Astrocyte of the spinal cord (primary cell): Measurements from ENCODE around the gene ZNF574.
"Not testable (repeated sequence)": the region's sequence is repeated elsewhere in the genome, so short reads cannot be mapped to it uniquely, and the experiment has no call there.

ENCODE experiments used
- DNase-seq: peaks from one replicate; pipeline ENCODE4 v3.0.0; 2011; ENCODE audit warnings: low read depth, low spot score
- H3K4me3 ChIP-seq: 2 replicates; pipeline ENCODE4 v1.5.1; 2011; ENCODE audit warnings: low read depth, mild to moderate bottlenecking, low read length, moderate library complexity
- in situ Hi-C: cut with HindIII; loops from 2 replicates; pipeline ENCODE4 v1.10.0; 2017; ENCODE audit warnings: low sequenced_read_pairs
- TF ChIP-seq, protein P1 (sequence below): IDR thresholded peaks from 2 replicates; pipeline ENCODE4 v1.5.1; 2012; ENCODE audit warnings: low read depth, mild to moderate bottlenecking, low read length, inconsistent platforms

The ZNF574 gene

DNA sequence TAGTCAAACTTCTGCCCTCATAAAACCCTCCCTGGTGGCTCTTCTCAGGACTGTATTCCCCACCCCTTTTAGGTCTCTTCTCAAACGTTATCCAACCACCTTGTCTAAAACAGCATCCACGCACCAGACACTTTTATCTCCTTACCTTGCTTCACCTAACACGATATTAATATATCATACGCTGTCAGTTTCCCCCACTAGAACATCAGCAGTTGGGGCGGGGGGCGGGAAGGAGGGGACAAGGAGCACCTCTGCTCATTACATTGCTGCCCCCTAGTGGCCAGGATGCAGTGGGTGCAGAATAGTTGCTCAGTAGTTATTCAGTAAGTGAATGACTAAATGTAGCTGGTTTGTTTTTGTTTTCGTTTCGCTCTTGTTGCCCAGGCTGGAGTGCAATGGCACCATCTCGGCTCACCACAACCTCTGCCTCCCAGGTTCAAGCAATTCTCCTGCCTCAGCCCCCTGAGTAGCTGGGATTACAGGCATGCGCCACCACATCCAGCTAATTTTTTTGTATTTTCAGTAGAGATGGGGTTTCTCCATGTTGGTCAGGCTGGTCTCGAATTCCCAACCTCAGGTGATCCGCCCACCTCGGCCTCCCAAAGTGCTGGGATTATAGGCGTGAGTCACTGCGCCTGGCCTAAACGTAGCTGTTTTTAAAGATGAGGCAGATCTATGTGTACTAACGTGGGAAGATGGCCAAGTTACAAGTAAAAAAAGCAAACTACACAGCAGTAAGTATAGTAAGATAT, 41.1 kb upstream of the ZNF574 start:
- in situ Hi-C loops, H3K4me3 ChIP-seq: not testable (repeated sequence)
- TF ChIP-seq, protein P1, sequence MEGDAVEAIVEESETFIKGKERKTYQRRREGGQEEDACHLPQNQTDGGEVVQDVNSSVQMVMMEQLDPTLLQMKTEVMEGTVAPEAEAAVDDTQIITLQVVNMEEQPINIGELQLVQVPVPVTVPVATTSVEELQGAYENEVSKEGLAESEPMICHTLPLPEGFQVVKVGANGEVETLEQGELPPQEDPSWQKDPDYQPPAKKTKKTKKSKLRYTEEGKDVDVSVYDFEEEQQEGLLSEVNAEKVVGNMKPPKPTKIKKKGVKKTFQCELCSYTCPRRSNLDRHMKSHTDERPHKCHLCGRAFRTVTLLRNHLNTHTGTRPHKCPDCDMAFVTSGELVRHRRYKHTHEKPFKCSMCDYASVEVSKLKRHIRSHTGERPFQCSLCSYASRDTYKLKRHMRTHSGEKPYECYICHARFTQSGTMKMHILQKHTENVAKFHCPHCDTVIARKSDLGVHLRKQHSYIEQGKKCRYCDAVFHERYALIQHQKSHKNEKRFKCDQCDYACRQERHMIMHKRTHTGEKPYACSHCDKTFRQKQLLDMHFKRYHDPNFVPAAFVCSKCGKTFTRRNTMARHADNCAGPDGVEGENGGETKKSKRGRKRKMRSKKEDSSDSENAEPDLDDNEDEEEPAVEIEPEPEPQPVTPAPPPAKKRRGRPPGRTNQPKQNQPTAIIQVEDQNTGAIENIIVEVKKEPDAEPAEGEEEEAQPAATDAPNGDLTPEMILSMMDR, result peak; percentile 91
- peak; percentile 60 for DNase-seq

DNA sequence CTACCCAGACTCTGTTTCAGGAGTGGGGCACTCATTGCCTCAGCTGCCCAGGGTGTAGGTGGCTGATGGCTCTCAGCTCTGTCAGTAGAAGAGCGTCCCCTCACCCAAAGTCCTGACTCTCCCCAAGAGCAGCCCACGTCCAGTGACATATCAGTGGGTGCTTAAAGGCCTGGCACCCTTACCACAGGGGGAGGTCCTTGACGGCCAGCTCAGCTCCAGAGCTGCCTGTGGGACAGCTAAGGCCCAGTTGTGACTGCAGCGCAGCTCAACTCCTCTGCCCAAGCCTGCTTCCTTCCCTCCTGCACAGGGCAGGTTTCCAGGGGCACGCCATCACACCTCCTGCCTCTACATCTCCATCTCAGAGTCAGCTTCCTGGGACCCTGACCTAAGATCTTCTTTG, 38.3 kb upstream of the ZNF574 start:
- no peak overlapping the region for H3K4me3 ChIP-seq
- in situ Hi-C loops, result no loop called here
- no peak for DNase-seq
- TF ChIP-seq, protein P1, result no peak

DNA sequence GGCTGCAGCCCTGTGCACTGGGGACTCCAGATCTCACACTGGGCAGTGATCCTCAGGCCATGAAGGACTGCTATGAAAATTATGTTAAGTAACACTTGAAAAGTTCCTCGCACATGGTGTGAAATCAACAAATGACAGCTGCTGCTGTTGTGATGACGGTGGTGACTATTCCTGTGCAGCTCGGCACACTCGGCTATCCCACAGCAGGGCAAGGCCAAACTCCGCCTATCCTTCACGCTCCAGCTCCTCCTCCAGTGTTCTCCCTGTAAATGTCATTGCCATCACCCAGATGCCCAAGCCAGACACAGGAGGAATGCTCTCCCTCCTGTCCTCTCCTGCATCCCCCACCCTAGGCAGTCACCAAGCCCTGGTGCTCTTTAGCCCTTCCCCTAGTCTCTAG, 37.3 kb upstream of the ZNF574 start:
- H3K4me3 ChIP-seq, result no peak overlapping the region
- in situ Hi-C loops, result no loop called here
- DNase-seq, result no peak
- TF ChIP-seq, protein P1, result no peak

DNA sequence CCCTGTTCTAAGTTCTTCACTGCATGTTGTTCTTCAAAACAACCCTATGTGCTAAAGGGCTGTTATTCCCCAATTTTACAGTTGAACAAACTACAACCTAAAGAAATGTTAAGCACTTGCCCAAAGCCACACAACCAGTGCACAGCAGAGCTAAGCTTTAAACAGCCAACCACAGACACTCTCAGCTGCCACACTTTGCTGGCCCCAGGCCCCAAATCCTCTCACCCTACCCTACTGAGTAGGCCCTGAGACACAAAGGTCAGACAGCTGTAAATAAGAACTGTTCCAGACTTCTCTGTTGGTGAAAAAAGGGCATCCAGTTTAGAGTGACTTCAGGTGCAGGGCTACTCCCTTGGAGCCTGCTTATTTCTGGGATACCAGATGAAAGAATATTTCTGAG, 35.9 kb upstream of the ZNF574 start:
- no peak overlapping the region for H3K4me3 ChIP-seq
- no peak for DNase-seq
- in situ Hi-C loops, result no loop called here
- TF ChIP-seq, protein P1, result no peak

DNA sequence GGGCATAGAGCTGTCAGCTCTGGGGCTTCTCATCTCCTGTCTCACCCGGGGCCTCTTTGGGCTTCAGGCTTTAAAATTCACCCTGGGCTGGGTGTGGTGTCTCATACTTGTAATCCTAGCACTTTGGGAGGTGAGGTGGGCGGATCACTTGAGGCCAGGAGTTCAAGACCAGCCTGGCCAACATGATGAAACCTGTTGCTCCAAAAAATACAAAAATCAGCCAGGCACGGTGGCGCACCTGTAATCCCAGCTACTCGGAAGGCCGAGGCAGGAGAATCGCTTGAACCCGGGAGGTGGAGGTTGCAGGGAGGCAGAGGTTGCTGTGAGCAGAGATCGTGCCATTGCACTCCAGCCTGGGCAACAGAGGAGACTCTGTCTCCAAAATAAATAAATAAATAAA, 35.5 kb upstream of the ZNF574 start:
- H3K4me3 ChIP-seq, in situ Hi-C loops, DNase-seq: not testable (repeated sequence)

DNA sequence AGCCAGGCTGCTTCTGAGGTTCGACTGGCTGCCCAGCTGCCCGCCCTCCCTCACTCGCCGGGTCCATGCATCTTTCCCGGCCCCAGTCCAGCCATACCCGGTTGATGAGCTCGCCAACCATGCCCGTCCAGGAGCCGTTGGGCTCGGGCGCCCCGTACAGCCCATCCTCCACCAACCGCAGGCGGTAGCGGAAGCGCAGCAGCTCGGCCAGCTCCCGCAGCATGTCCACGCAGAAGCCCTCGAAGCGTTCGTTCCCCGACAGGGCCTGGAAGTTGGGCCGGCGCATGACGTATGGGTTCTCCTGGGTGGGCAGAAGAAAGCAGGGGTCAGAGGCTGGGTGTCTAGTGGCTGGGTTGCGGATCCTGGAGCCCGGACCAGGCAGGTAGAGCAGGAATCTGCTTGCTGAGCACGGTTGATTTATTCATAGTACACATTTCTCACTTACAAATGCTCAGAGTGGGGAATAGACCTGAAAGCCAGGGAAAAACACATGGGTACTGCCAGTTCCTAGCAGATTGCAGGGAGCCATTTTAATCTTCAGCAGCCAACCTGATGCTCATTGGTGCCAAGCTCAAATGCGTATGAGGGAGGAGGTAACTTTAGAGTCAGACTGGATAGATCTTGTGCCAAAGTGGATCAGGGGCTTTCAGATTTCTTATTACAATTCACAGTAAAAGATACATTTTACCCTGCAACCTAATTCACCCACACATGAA, 33.4 kb upstream of the ZNF574 start:
- no peak for DNase-seq
- in situ Hi-C loops, result no loop called here
- H3K4me3 ChIP-seq, result no peak overlapping the region
- TF ChIP-seq, protein P1, result no peak

DNA sequence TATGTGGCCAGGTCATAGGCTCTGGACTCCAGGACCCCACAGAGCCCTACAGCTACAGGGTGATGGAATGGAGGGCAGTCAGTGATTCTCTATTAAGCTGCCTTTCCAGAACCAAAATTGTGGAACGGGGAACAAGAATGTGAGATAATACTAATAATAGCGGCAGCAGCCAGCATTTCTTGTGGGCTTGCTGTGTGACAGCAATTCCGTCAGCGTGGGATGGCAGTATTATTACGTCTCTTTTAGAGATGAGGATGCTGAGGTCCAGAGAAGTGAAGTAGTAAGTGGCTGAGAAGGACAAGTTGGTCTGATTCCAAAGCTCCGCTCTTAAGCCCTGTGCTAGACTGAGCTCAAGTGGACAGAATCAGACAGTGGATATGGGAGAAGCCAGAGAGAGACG, 30.4 kb upstream of the ZNF574 start:
- in situ Hi-C loops, result no loop called here
- no peak for DNase-seq
- no peak overlapping the region for H3K4me3 ChIP-seq
- TF ChIP-seq, protein P1, result no peak
